ENCODE measurements around the gene YY1AP1.
"Not testable (repeated sequence)": the region's sequence is repeated elsewhere in the genome, so short reads cannot be mapped to it uniquely, and the experiment has no call there.

- not testable (repeated sequence) for TF ChIP-seq CTCF, POLR2A (IDR thresholded peaks at IDR 0.05)
Observed at GRCh38 chr1:155687705-155688323, 760 bp downstream of the YY1AP1 start.
